Breast epithelium (tissue), 3 donors: ENCODE data around the gene ADAMTS17.

ENCODE experiments used
- CTCF ChIP-seq, 3 donors: fragments of 450-650 bp; IDR thresholded peaks; one replicate each; pipeline ENCODE4 v1.5.1; 2016 to 2017; ENCODE audit warnings: antibody characterized with exemption in 3 of 3, mild to moderate bottlenecking in 3 of 3, moderate library complexity in 3 of 3
- POLR2A ChIP-seq: fragments of 450-650 bp; IDR thresholded peaks from one replicate; pipeline ENCODE4 v1.6.1; 2016; ENCODE audit warnings: antibody characterized with exemption, mild to moderate bottlenecking, moderate library complexity

GRCh38 chr15:100341239-100341749, 481 bp downstream of the ADAMTS17 start:
- TF ChIP-seq CTCF (IDR thresholded peaks at IDR 0.05) (no peak), POLR2A (no peak)
